ENCODE results near the gene PCGF3.
"Not testable (repeated sequence)": the region's sequence is repeated elsewhere in the genome, so short reads cannot be mapped to it uniquely, and the experiment has no call there.

Gene PCGF3

GRCh38 chr4:763191-763810, 57.7 kb downstream of the PCGF3 start:
- no peak for DNase-seq (ENCODE audit: low read depth in 2 of 2)

DNA sequence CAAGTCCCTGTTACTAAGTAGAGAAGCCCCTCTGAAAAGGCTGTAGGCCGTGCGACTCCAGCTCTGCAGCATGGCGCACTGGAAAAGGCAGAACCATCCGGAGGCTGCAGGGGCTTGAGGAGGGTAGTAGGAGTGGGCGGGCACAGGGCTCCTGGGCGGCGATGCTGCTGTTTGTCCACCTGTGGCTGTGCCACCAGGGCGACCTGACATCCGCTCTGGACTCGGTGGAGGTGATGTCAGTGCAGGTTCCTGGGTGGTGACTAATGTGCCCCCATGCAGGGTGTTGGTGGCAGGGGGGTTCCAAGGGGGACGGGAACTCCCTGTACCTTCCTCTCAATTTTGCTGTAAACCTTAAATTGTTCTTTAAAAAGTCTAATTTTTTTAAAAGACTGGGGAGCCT, 58.3 kb downstream of the PCGF3 start:
- DNase-seq (ENCODE audit: low read depth in 2 of 2), result no peak

- DNase-seq (ENCODE audit: low read depth in 2 of 2), result no peak
Measured at GRCh38 chr4:764405-765169, 59.0 kb downstream of the PCGF3 start.

- DNase-seq (ENCODE audit: low read depth in 2 of 2), result no peak
Measured at GRCh38 chr4:766152-766515, 60.5 kb downstream of the PCGF3 start.

DNA sequence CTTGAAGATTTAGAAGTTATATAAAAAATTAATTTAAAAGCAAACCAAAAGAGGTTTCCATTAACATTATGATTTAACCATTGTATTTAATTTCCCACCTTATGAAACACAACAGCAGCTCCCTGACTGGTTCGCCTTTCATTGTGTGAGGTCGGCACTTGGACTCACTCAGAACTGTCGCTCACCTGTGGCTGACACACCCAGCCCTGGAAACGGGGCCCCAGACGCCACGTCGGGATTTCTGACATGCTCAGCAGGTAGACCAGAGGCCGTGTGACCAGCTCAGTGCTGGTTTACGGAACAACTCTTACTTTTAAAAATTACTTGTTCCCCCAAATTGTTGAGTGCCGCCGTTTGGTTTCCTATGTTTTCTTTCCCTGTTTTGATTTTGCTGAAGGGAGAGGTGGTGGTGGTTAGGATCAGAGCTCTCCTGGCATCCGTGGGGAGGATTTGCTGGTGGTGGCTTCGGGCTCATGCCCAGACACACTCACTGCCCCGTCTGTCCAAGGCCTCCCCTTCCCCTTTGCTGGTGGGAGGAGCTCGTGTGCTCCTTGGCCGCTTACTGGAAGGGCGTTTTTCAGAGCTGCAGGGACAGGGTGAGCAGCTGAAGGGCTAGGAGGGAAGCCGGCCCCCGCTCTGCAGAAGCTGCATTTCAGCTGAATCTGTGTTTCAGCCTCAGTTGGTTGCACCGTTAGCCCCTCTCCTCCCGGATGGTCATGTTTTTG, 61.1 kb downstream of the PCGF3 start:
- DNase-seq (ENCODE audit: low read depth in 2 of 2), result no peak

DNA sequence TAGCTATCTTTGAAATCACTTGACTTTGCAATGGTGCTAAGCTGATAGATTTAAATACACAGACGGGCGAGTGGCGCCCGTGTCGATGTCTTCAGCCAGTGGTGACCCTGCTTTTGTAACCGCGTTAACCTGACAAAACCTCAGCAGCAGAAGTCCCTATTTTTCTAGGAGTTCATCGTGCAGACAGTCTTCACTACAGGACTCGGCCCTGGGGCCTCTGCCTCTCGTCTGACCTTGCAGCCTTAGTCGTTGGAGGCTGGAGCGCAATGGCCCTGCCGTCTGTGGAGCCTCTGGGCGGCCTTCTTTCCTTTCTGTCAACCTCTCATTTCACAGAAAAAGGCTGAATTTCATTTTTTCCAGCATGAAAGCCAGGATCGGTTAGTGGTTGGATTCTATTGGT, 62.4 kb downstream of the PCGF3 start:
- DNase-seq (ENCODE audit: low read depth in 2 of 2), result no peak

DNA sequence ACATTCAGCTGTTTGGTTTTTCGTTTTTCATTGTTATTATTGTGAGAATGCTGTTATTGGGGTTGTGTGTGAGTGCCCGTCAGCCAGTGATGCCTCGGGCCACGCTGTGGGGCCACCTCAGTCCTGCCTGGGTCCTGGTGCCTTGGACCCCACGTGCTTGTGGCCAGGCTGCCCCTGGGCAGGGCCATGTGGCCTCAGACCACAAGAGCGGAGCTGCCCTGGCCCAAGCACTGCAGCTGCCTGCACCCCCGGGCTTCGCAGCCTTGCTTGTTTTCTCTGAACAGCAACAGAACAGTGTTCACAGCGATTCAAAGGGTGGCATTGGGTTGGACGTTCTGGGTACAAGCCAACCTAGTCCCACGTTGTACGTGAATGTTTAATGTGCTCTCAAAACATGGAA, 63.4 kb downstream of the PCGF3 start:
- DNase-seq (ENCODE audit: low read depth in 2 of 2), result no peak

GRCh38 chr4:769511-769910, 63.9 kb downstream of the PCGF3 start:
- no peak for DNase-seq (ENCODE audit: low read depth in 2 of 2)

DNA sequence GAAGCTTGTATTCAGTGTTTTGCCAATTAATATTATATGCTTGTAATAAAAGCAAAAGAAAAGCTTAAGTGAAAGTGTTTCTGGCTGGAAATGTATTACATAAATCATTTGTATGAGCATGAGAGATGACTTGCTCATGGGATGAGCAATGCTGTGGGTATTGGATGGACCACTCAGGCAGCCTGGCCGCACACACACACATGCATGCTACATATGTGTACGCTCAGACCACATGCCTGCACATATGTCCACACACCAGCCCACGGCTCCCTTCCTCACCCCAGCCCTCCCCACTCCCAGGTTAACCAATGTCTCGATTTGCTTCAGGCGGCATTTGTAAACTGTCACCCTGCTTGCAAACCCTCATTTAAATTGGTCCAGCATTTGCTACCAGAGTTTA, 64.4 kb downstream of the PCGF3 start:
- DNase-seq (ENCODE audit: low read depth in 2 of 2), result no peak

- no peak for DNase-seq (ENCODE audit: low read depth in 2 of 2)
Measured at GRCh38 chr4:771464-771863, 65.8 kb downstream of the PCGF3 start.

DNA sequence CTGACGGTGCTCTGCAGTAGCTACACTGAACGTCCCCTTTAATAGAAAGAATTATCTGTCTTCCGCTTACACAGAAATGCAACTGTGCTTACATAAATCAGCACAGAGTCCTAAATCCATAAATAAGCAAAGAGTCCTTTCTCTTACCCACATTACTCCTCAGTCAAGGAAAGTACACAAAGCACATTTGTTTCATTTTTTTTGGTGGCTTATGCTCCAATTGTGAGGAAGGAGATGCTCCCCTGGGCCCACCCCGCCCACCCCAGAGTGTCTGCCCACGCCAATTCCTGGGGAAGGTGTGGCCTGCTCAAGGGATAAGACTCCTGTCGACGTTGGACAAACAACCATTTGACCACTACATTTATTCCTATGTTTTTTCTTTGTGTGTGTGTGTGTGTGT, 66.5 kb downstream of the PCGF3 start:
- DNase-seq (ENCODE audit: low read depth in 2 of 2), result no peak

DNA sequence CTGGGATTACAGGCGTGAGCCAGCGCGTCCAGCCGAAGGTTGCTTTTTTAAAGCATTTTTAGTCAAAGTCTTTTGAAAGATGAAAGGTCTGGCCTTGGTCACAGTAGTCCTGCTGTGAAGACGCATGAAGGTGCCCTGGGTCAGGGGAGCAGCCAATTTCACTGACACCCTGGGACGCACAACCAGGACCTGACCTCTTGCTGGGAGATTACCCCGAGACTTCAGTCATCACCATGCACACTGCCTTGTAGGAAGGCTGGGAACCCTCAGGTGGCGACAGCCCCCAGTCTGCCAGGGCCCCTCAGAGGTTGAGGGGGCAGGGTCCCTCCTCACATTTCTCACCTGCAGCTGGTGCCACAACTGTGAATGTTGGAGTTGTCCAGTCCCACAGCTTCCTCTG, 67.1 kb downstream of the PCGF3 start:
- DNase-seq (ENCODE audit: low read depth in 2 of 2), result no peak

- DNase-seq (ENCODE audit: low read depth in 2 of 2), result no peak
Measured at GRCh38 chr4:773214-773613, 67.6 kb downstream of the PCGF3 start.

DNA sequence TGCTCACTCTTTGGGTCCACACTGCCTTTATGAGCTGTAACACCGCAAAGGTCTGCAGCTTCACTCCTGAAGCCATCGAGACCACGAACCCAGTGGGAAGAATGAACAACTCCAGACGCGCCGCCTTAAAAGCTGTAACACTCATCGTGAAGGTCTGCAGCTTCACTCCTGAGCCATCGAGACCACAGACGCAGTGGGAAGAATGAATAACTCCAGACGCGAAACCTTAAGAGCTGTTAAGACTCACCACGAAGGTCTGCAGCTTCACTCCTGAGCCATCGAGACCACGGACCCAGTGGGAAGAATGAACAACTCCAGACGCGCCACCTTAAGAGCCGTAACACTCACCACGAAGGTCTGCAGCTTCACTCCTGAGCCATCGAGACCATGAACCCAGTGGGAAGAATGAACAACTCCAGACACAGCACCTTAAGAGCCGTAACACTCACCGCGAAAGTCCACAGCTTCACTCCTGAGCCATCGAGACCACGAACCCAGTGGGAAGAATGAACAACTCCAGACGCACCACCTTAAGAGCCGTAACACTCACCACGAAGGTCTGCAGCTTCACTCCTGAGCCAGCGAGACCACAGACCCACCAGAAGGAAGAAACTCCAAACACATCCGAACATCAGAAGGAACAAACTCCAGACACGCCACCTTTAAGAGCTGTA, 68.9 kb downstream of the PCGF3 start:
- DNase-seq (ENCODE audit: low read depth in 2 of 2), result not testable (repeated sequence)

DNA sequence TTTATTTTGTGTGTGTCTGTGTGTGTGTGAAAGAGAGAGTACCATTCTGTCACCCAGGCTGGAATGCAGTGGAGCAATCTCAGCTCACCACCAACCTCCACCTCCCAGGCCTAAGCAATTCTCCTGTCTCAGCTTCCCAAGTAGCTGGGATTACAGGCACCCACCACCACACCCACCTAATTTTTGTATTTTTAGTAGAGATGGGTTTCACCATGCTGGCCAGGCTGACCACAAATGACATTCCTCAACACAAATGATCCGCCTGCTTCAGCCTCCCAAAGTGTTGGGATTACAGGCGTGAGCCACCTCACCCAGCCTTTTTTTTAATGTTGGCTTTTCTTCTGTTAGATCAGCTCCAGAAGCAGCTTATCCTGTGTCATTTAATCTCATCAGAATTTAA, 69.9 kb downstream of the PCGF3 start:
- DNase-seq (ENCODE audit: low read depth in 2 of 2), result not testable (repeated sequence)

DNA sequence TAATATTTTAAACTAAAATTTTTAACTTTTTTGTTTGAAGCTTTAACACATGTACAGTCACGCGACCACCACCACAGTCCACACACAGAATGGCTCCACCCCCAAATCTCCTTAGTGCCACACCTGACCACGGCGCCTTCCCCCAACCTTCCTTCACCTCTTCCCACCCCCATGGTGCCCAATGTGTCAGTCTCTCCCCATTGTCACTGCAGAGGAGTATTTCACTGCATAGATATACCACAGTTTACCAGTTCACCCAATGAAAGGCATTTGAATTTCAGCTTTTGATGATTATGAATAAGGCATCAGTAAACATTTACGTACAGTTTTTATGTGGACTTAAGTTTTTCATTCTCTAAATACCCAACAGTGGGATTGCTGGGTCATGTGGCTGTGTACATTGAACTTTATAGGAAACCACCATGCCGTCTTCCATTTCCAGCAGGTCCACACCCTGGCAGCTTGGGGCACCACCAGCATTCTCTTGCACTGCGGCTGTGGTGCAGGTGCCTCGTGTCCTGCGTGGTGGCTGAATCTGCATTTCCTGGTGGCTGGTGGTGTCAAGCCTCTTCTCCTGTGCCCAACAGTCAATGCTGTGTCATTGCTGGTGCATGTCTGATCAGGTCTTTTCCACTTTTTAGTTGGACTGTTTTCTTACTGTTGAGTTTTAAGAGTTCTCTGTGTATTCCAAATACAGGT, 71.3 kb downstream of the PCGF3 start:
- no peak for DNase-seq (ENCODE audit: low read depth in 2 of 2)

DNA sequence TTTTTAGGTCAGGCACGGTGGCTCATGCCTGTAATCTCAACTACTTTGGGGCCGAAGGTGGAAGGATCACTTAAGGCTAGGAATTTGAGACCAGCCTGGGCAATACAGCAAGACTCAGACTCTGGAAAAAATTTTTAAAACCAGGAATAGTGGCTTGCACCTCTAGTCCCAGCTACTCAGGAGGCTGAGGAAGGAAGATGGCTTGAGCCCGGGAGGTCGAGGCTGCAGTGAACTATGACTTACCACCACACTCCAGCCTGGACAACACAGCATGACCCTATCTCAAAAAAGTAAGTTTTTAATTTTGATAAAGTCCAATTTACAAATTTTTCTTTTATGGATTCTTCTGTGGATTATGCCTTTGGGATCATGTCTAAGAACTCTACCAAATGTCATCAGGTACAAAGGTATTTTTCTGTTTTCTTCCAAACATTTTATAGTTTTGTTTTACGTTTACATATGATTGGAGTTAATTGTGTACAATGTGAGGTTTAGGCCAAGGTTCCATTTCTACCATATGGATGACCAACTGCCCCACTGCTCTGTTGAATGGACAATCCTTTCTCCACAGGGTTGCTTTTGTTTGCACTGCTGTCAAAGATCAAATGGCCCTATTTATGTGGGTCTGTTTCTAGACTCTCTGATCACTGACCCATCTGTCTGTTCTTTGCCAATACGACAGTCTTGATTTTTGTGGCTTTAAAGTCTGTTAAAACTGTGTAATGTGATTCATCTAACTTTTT, 72.1 kb downstream of the PCGF3 start:
- no peak for DNase-seq (ENCODE audit: low read depth in 2 of 2)

- DNase-seq (ENCODE audit: low read depth in 2 of 2), result no peak
Measured at GRCh38 chr4:779555-779954, 73.9 kb downstream of the PCGF3 start.

- not testable (repeated sequence) for DNase-seq (ENCODE audit: low read depth in 2 of 2)
Measured at GRCh38 chr4:780255-780654, 74.6 kb downstream of the PCGF3 start.

GRCh38 chr4:780716-781492, 75.3 kb downstream of the PCGF3 start:
- DNase-seq (ENCODE audit: low read depth in 2 of 2), result no peak

Measured in stimulated activated CD4-positive, alpha-beta T cell treated with anti-CD3 and anti-CD28 coated beads, Interleukin-1b, Interleukin-23, amount 100 ng/mL, for 4 hours (primary cell).